Inflammatory macrophage (primary cell): Measurements from ENCODE around the gene EHBP1.

Experiments
- DNase-seq, 2 donors: peaks; one replicate each; pipeline ENCODE4 v3.0.0-alpha.2; 2020 to 2022

Gene EHBP1

GRCh38 chr2:62894966-62895631, 189.6 kb downstream of the EHBP1 start:
- DNase-seq = no peak

- no peak for DNase-seq
These were observed 190.1 kb downstream of the EHBP1 start for GRCh38 chr2:62895632-62896009.

- DNase-seq = no peak
These were observed 191.8 kb downstream of the EHBP1 start for GRCh38 chr2:62897187-62897827.

DNA sequence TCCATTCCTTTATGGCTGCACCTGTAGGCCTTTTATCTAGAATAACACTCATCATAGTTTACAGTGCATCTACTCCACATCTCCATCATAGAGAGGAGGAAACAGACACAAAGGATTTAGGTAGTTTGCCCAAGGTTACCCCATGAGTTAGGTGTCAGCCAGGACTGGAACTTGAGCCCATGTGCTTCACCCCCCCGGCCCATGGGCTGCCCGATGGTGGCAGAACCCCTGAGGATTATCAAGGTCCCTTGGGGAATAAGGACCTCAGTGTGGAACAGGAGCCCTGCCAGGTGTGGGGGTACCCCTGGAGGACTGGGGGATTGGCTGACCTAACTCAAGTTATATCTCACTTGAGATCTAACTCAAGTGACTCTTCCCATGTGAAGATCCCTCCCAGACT, 198.8 kb downstream of the EHBP1 start:
- DNase-seq = no peak

GRCh38 chr2:62908145-62908544, 202.6 kb downstream of the EHBP1 start:
- DNase-seq = no peak

GRCh38 chr2:62913311-62913710, 207.8 kb downstream of the EHBP1 start:
- DNase-seq = no peak

DNA sequence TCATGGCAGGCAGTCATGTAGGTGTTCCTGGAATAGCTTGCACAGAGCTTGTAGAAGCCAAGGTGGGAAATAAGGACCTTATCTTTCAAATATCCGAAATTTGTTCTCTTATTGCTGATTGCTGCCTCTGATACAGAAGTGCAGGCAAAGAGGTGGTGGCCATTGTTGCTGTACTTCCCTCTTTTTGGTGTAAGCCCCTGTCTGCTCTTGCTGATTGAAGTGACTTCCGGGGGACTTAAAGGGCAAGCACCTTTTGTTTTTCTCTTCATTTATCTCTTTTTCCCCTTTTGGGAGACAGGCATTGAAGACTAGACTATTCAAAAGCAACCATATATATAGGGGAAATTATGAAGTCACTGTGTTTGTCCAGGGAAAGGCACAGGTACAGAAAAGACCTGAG, 213.5 kb downstream of the EHBP1 start:
- DNase-seq = no peak

DNA sequence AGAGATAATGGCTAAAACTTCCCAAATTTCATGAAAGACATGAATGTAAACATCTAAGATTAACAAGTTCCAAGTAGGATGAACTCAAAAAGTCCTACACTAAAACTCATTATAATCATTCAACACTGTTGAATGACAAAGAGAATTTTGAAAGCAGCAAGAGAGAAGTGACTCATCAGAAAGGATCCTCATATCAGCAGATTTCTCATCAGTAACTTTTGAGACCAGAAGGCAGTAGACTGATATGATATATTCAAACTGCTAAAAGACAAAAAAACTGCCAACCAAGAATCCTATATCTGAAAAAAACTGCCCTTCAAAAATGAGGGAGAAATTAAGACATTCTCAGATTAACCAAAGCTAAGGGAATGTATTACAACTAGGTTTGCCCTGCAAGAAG, 214.6 kb downstream of the EHBP1 start:
- peak in 1 of 2 donors; percentile 3 for DNase-seq

DNA sequence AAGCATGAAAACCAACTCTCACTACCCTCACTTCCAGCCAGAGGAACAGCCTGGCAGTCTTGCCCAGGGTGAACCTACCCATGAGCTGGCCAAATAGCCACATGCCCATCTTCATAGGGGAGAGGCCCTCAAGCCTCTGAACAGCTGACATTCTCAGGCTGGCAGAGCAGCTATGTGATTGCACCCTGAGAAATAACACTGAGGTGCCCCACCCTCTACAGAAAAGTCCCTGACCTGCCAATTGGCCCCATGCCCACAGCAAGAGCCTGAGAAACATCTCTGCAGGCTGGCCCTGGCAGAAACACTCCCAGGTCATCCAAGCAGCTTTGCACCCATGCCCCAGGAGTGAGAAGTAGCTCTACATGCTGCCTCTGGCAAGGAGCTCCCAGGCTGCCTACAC, 217.7 kb downstream of the EHBP1 start:
- DNase-seq = no peak

DNA sequence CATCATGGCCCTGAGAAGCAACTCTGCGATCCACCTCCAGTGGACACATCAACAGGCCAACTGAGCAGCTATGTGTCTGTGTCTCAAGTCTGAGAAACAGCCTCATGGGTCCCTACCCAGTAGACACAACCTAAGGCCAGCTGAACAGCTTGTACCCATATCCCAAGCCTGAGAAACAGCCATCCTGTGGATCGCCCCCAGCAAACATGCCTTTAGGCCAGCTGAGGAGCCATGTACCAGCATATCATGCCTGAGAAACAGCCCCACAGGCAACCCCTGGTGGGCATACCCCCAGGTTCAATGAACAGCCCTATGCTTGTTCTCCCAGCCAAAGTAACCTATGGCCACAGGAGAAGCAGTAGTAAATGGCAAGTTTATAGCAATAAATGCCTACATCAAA, 218.4 kb downstream of the EHBP1 start:
- no peak for DNase-seq

- DNase-seq = no peak
These were observed 222.5 kb downstream of the EHBP1 start for GRCh38 chr2:62928015-62928414.

- DNase-seq = no peak
These were observed 226.0 kb downstream of the EHBP1 start for GRCh38 chr2:62931536-62931935.

DNA sequence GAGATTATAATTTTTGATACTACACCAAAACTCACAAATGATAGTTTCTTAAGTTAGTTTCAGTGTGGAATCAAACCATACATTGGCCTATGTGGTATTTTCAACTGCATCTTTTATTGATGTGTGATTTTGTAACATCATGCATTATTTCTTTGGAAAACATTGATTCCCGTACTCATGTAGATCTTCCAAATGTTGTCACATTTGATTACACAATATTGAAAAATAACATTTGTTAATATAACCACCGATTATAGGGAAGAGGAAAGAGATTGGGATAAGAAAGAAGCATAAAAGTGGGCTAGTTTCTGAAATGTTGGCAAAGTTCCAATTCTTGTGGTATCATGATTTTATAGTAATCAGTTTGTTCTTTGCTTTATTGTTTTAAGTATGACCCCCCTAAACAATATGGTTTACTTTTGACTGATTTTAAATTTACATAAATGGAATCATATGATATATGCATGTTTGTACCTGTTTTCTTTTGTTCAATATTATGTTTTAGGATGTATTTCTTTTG, 227.9 kb downstream of the EHBP1 start:
- no peak for DNase-seq

DNA sequence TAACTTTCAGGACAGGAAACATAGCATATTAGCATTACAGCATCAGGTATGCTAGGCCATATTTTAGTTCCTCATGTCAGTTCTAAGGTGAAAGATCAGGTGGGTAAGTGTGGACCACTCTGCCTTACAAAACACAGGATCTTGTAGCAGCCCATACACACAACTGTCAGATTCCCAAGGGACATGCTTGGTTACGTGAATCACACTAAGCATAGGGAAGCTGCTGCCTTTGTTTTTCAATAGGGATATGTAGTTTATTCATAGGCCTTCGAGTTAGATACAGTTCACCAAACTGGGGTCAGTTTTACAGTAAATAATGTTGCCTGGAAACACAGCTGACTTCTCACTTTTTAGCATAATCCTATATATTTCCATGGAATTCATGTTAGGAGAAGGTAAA, 229.0 kb downstream of the EHBP1 start:
- DNase-seq = no peak

- DNase-seq = no peak
These were observed 232.6 kb downstream of the EHBP1 start for GRCh38 chr2:62938126-62938525.

- DNase-seq = no peak
These were observed 234.4 kb downstream of the EHBP1 start for GRCh38 chr2:62939735-62940491.

- DNase-seq = no peak
These were observed 235.2 kb downstream of the EHBP1 start for GRCh38 chr2:62940697-62941096.

DNA sequence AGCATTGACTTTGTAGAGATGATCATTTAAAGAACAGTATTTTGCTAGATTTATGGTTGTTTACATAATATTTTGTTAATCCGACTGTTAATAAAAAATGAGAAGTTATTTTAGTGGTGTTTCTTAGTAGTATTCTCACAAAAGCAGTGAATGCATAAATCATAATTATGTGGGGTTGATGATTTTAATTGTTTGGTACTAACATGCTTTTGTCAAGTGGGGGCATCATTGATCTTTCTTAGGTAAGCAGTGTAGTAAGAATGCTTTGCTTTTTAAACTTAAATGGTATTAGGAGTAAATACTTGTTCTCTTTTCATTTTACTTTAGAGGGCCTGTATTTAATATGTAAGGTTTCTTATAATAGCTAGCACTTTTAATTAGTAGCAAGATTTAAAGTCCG, 235.9 kb downstream of the EHBP1 start:
- DNase-seq = no peak

GRCh38 chr2:62944362-62944761, 238.8 kb downstream of the EHBP1 start:
- no peak for DNase-seq

GRCh38 chr2:62947403-62947802, 241.9 kb downstream of the EHBP1 start:
- no peak for DNase-seq

- no peak for DNase-seq
These were observed 251.1 kb downstream of the EHBP1 start for GRCh38 chr2:62956651-62957050.

- no peak for DNase-seq
These were observed 252.7 kb downstream of the EHBP1 start for GRCh38 chr2:62958206-62958605.

DNA sequence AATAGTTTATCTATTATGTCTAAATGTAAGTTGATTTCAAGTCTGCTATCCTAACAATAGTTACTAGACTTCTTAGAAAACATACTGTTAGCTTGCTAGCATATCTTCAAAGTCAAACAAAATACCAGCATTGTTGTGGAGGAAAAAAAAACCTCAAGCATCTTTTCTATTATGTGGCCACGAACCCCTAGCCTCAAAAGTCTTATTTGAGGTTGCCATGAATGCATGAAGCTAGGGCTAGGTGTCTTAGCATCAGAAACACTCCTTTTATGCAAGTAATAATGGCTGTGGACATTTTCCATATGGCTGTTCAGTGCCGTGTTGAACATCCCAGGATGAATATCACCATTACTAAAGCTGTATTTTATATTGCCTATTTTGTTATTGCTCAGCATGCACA, 258.5 kb downstream of the EHBP1 start:
- no peak for DNase-seq

GRCh38 chr2:62964671-62965070, 259.2 kb downstream of the EHBP1 start:
- DNase-seq = no peak
